DMS53 (cell line): ENCODE results near the gene EVPLL.
"Not testable (repeated sequence)": the region's sequence is repeated elsewhere in the genome, so short reads cannot be mapped to it uniquely, and the experiment has no call there.

Source experiments
- DNase-seq: peaks from one replicate; lab custom pipeline; 2025; lab: John Stamatoyannopoulos, UW

Gene EVPLL

GRCh38 chr17:18377437-18378204, at the start of gene EVPLL:
EVPLL (plus strand) TSS chr17:18377778; CDS start chr17:18380938, 3,160 bp downstream.
- DNase-seq = no peak

- no peak for DNase-seq
Measured at GRCh38 chr17:18328643-18329204, 48.9 kb upstream of the EVPLL start.

- no peak for DNase-seq
Measured at GRCh38 chr17:18331879-18332278, 45.7 kb upstream of the EVPLL start.

- DNase-seq = no peak
Measured at GRCh38 chr17:18332909-18333489, 44.6 kb upstream of the EVPLL start.

- DNase-seq = not testable (repeated sequence)
Measured at GRCh38 chr17:18338158-18338557, 39.4 kb upstream of the EVPLL start.

GRCh38 chr17:18339933-18340332, 37.6 kb upstream of the EVPLL start:
- DNase-seq = no peak

GRCh38 chr17:18344021-18344420, 33.6 kb upstream of the EVPLL start:
- no peak for DNase-seq

GRCh38 chr17:18353541-18353940, 24.0 kb upstream of the EVPLL start:
- no peak for DNase-seq

GRCh38 chr17:18356624-18357023, 21.0 kb upstream of the EVPLL start:
- no peak for DNase-seq

- no peak for DNase-seq
Measured at GRCh38 chr17:18360518-18360917, 17.1 kb upstream of the EVPLL start.

- no peak for DNase-seq
Measured at GRCh38 chr17:18361837-18362697, 15.5 kb upstream of the EVPLL start.

GRCh38 chr17:18362698-18363100, 14.9 kb upstream of the EVPLL start:
- peak; percentile 47 for DNase-seq

- peak; percentile 96 for DNase-seq
Measured at GRCh38 chr17:18363101-18364049, 14.2 kb upstream of the EVPLL start, which contains the start of gene SHMT1. SHMT1 (minus strand) TSS chr17:18363550; CDS start chr17:18355981, 7,569 bp downstream.

GRCh38 chr17:18364166-18364565, 13.4 kb upstream of the EVPLL start:
- DNase-seq = no peak

GRCh38 chr17:18368946-18369345, 8.6 kb upstream of the EVPLL start:
- DNase-seq = no peak

GRCh38 chr17:18370761-18371160, 6.8 kb upstream of the EVPLL start:
- no peak for DNase-seq

GRCh38 chr17:18371455-18371854, 6.1 kb upstream of the EVPLL start:
- no peak for DNase-seq

GRCh38 chr17:18373181-18373580, 4.4 kb upstream of the EVPLL start:
- DNase-seq = not testable (repeated sequence)

- DNase-seq = no peak
Measured at GRCh38 chr17:18374216-18374615, 3.4 kb upstream of the EVPLL start.

- no peak for DNase-seq
Measured at GRCh38 chr17:18378205-18378505, 577 bp downstream of the EVPLL start.

- DNase-seq = not testable (repeated sequence)
Measured at GRCh38 chr17:18378614-18379013, 1.0 kb downstream of the EVPLL start.
